H1 (cell line): Measurements from ENCODE around the gene GJB3. TPM values are rescaled to one million over a fixed set of nuclear protein-coding genes. Genes with fewer than 3 reads are reported as not detected.

Source experiments
- CTCF ChIA-PET: fragments of 300-600 bp; sonication (Branson Sonifier 250); formaldehyde crosslinking; loops from one replicate; lab custom pipeline; 2021; ENCODE audit not compliant: partially characterized antibody; lab: Charles Lee
- POLR2A ChIA-PET: fragments of 300-600 bp; sonication (Branson Sonifier 250); formaldehyde crosslinking; loops from one replicate; lab custom pipeline; 2021; ENCODE audit warnings: inconsistent platforms; ENCODE audit not compliant: partially characterized antibody; lab: Charles Lee
- DNase-seq, 2 experiments: peaks; one replicate each; pipeline versions ENCODE4 v3.0.0 to v3.0.0-alpha.2; 2010 to 2022; ENCODE audit warnings: low spot score in 2 of 2, low read depth in 1 of 2, mixed read lengths in 1 of 2
- FAIRE-seq: peaks from 2 replicates; lab custom pipeline; 2011; peaks lifted over from hg19 to GRCh38; lab: Jason Lieb, UNC
- H2AFZ ChIP-seq: 2 replicates; pipeline ENCODE4 v1.8.1; 2012; ENCODE audit warnings: low read length, inconsistent platforms
- H2AK5ac ChIP-seq: 2 replicates; pipeline ENCODE4 v1.6.1; 2013; ENCODE audit warnings: low read depth, low read length
- H2BK120ac ChIP-seq: replicated peaks from 2 replicates; pipeline ENCODE3; 2013; ENCODE audit warnings: low read depth, low read length, inconsistent platforms
- H2BK12ac ChIP-seq: 2 replicates; pipeline ENCODE4 v1.6.1; 2013; ENCODE audit warnings: low read depth, low read length
- H2BK15ac ChIP-seq: 2 replicates; pipeline ENCODE4 v1.6.1; 2013; ENCODE audit warnings: low read length
- H2BK20ac ChIP-seq: 2 replicates; pipeline ENCODE4 v1.6.1; 2013; ENCODE audit warnings: low read length
- H2BK5ac ChIP-seq: 2 replicates; pipeline ENCODE4 v1.6.1; 2013; ENCODE audit warnings: low read depth, low read length
- H3K14ac ChIP-seq: 2 replicates; pipeline ENCODE4 v1.6.1; 2013; ENCODE audit warnings: inconsistent platforms; ENCODE audit not compliant: insufficient read length
- H3K18ac ChIP-seq: 2 replicates; pipeline ENCODE4 v1.6.1; 2013; ENCODE audit warnings: low read length; ENCODE audit errors: extremely low read depth
- H3K23ac ChIP-seq: 2 replicates; pipeline ENCODE4 v1.6.1; 2013; ENCODE audit warnings: inconsistent platforms; ENCODE audit not compliant: insufficient read length
- H3K23me2 ChIP-seq: 2 replicates; pipeline ENCODE4 v1.6.1; 2013; ENCODE audit warnings: low read depth, low read length
- H3K27ac ChIP-seq: 2 replicates; pipeline ENCODE4 v1.6.1; 2011; ENCODE audit warnings: low read depth, low read length, inconsistent platforms
- H3K27me3 ChIP-seq, 4 experiments: replicated peaks in 1 of 4; 1 replicate in 1 of 4; 2 replicates in 3 of 4; pipeline versions ENCODE4 v1.6.1 to v1.8.1; 2011 to 2013; ENCODE audit warnings: low read length in 3 of 4, mild to moderate bottlenecking in 3 of 4, inconsistent platforms in 2 of 4, mixed read lengths in 2 of 4, moderate library complexity in 1 of 4; ENCODE audit not compliant: control insufficient read depth in 3 of 4, insufficient read depth in 3 of 4; ENCODE audit errors: extremely low read depth in 1 of 4
- H3K36me3 ChIP-seq, 4 experiments: 2 replicates each; pipeline versions ENCODE4 v1.6.1 to v1.8.1; 2011 to 2013; ENCODE audit warnings: mild to moderate bottlenecking in 4 of 4, low read length in 3 of 4, moderate library complexity in 2 of 4, control low read depth in 1 of 4, inconsistent platforms in 1 of 4; ENCODE audit not compliant: insufficient read depth in 4 of 4, control insufficient read depth in 2 of 4
- H3K4ac ChIP-seq: replicated peaks from 2 replicates; pipeline ENCODE3; 2013; ENCODE audit warnings: low read length, low read depth, mixed read lengths, inconsistent platforms; ENCODE audit not compliant: insufficient read length
- H3K4me1 ChIP-seq, 4 experiments: replicated peaks in 1 of 4; 1 replicate in 1 of 4; 2 replicates in 3 of 4; pipeline versions ENCODE4 v1.6.1 to v1.8.1; 2011 to 2013; ENCODE audit warnings: low read length in 3 of 4, inconsistent platforms in 2 of 4, mixed read lengths in 1 of 4; ENCODE audit not compliant: insufficient read depth in 4 of 4, control insufficient read depth in 3 of 4
- H3K4me2 ChIP-seq, 2 experiments: 2 replicates each; pipeline versions ENCODE4 v1.6.1 to v1.8.1; 2011 to 2013; ENCODE audit warnings: low read depth in 2 of 2, low read length in 2 of 2, control low read depth in 1 of 2, inconsistent platforms in 1 of 2, mild to moderate bottlenecking in 1 of 2; ENCODE audit not compliant: insufficient read depth in 1 of 2
- H3K4me3 ChIP-seq, 4 experiments: fragments of 200-600, 300-600 bp in 1 of 4; sonication (generic), shearing (Covaris generic), sonication (Bioruptor Twin) in 1 of 4; 2 replicates each; pipeline versions ENCODE4 v1.5.1 to v1.8.1; 2011 to 2016; ENCODE audit warnings: low read length in 4 of 4, low read depth in 3 of 4, control low read depth in 2 of 4, inconsistent platforms in 2 of 4, mild to moderate bottlenecking in 2 of 4, mixed read lengths in 1 of 4, moderate library complexity in 1 of 4; ENCODE audit not compliant: insufficient read depth in 2 of 4; ENCODE audit errors: extremely low read depth in 1 of 4
- H3K56ac ChIP-seq: replicated peaks from 2 replicates; pipeline ENCODE3; 2013; ENCODE audit warnings: low read depth, mild to moderate bottlenecking, mixed read lengths, low read length, inconsistent platforms; ENCODE audit not compliant: insufficient read length
- H3K79me1 ChIP-seq: 2 replicates; pipeline ENCODE4 v1.6.1; 2013; ENCODE audit warnings: low read depth, low read length, control low read depth
- H3K79me2 ChIP-seq, 2 experiments: 2 replicates each; pipeline versions ENCODE4 v1.6.1 to v1.8.1; 2012 to 2013; ENCODE audit warnings: low read length in 2 of 2, mild to moderate bottlenecking in 2 of 2, inconsistent platforms in 1 of 2; ENCODE audit not compliant: insufficient read depth in 2 of 2, control insufficient read depth in 1 of 2
- H3K9ac ChIP-seq, 4 experiments: replicated peaks in 1 of 4; 1 replicate in 1 of 4; 2 replicates in 3 of 4; pipeline versions ENCODE4 v1.6.1 to v1.8.1; 2011 to 2013; ENCODE audit warnings: low read depth in 3 of 4, low read length in 3 of 4, control low read depth in 2 of 4, mild to moderate bottlenecking in 2 of 4, moderate library complexity in 2 of 4, inconsistent platforms in 1 of 4; ENCODE audit errors: extremely low read depth in 1 of 4
- H3K9me3 ChIP-seq, 2 experiments: 2 replicates each; pipeline versions ENCODE4 v1.6.1 to v1.8.1; 2012 to 2013; ENCODE audit warnings: mild to moderate bottlenecking in 2 of 2, moderate library complexity in 2 of 2, control low read depth in 1 of 2, inconsistent platforms in 1 of 2, low read depth in 1 of 2, low read length in 1 of 2, mixed read lengths in 1 of 2; ENCODE audit not compliant: insufficient read depth in 2 of 2
- H4K20me1 ChIP-seq, 2 experiments: replicated peaks in 1 of 2; 2 replicates each; pipeline versions ENCODE3 to v1.8.1; 2011 to 2013; ENCODE audit warnings: inconsistent platforms in 2 of 2, low read length in 2 of 2, mild to moderate bottlenecking in 1 of 2; ENCODE audit not compliant: insufficient read depth in 2 of 2, control insufficient read depth in 1 of 2
- H4K5ac ChIP-seq: 2 replicates; pipeline ENCODE4 v1.6.1; 2013; ENCODE audit warnings: low read length, low read depth, mixed read lengths, inconsistent platforms; ENCODE audit not compliant: insufficient read length
- H4K8ac ChIP-seq: 2 replicates; pipeline ENCODE4 v1.8.0; 2013; ENCODE audit warnings: mild to moderate bottlenecking, moderate library complexity, low read length, inconsistent platforms; ENCODE audit not compliant: insufficient read depth; ENCODE audit errors: extremely low read depth
- H4K91ac ChIP-seq: replicated peaks from 2 replicates; pipeline ENCODE3; 2013; ENCODE audit warnings: low read length, mixed read lengths, inconsistent platforms; ENCODE audit not compliant: insufficient read length
- ATF3 ChIP-seq: IDR thresholded peaks from 2 replicates; pipeline ENCODE4 v1.6.1; 2011; ENCODE audit warnings: low read depth, mild to moderate bottlenecking, low read length; ENCODE audit not compliant: insufficient read depth
- BACH1 ChIP-seq: IDR thresholded peaks from 2 replicates; pipeline ENCODE4 v1.6.1; 2012; ENCODE audit warnings: low read length, improper control_type of control experiment
- CBX5 ChIP-seq: fragments of 300-800, 300-1000 bp; sonication (generic); IDR thresholded peaks from 2 replicates; pipeline ENCODE4 v1.7.1; 2016; ENCODE audit warnings: antibody characterized with exemption, low read length, low read depth
- CBX8 ChIP-seq: fragments of 300-800, 300-1000 bp; sonication (generic); IDR thresholded peaks from 2 replicates; pipeline ENCODE4 v1.7.1; 2016; ENCODE audit warnings: low read depth, low read length, borderline replicate concordance
- EP300 ChIP-seq, 2 experiments: IDR thresholded peaks; 1 replicate in 1 of 2; 2 replicates in 1 of 2; pipeline ENCODE4 v1.6.1; 2011 to 2012; ENCODE audit warnings: low read depth in 2 of 2, low read length in 2 of 2, mild to moderate bottlenecking in 2 of 2, borderline replicate concordance in 1 of 2, inconsistent platforms in 1 of 2, moderate library complexity in 1 of 2
- HDAC2 ChIP-seq, 2 experiments: fragments of 300-600 bp in 1 of 2; sonication (generic) in 1 of 2; IDR thresholded peaks; 2 replicates each; pipeline ENCODE4 v1.6.1; 2011 to 2012; ENCODE audit warnings: low read depth in 2 of 2, low read length in 2 of 2, mild to moderate bottlenecking in 2 of 2, moderate library complexity in 2 of 2, borderline replicate concordance in 1 of 2, inconsistent platforms in 1 of 2
- JUND ChIP-seq: IDR thresholded peaks from 2 replicates; pipeline ENCODE4 v1.6.1; 2011; ENCODE audit warnings: mild to moderate bottlenecking, improper control_type of control experiment, low read length
- PHF8 ChIP-seq: fragments of 200-600 bp; sonication (generic); conservative IDR thresholded peaks from 2 replicates; pipeline ENCODE4 v1.7.1; 2012; ENCODE audit warnings: low read depth, mild to moderate bottlenecking, inconsistent platforms, low read length, moderate library complexity
- RAD21 ChIP-seq, 2 experiments: IDR thresholded peaks in 1 of 2; conservative IDR thresholded peaks in 1 of 2; 2 replicates each; pipeline ENCODE4 v1.6.1; 2011; ENCODE audit warnings: low read depth in 2 of 2, low read length in 2 of 2, improper control_type of control experiment in 1 of 2, inconsistent platforms in 1 of 2, mild to moderate bottlenecking in 1 of 2, moderate library complexity in 1 of 2
- SIN3A ChIP-seq, 2 experiments: IDR thresholded peaks in 1 of 2; conservative IDR thresholded peaks in 1 of 2; 2 replicates each; pipeline ENCODE4 v1.6.1; 2011 to 2012; ENCODE audit warnings: low read length in 2 of 2, improper control_type of control experiment in 1 of 2, low read depth in 1 of 2, mild to moderate bottlenecking in 1 of 2
- SRF ChIP-seq: IDR thresholded peaks from 2 replicates; pipeline ENCODE4 v1.6.1; 2011; ENCODE audit warnings: mild to moderate bottlenecking, low read depth, low read length, moderate library complexity
- TEAD4 ChIP-seq: IDR thresholded peaks from 2 replicates; pipeline ENCODE4 v1.6.1; 2012; ENCODE audit warnings: low read depth, low read length, inconsistent platforms, mixed read lengths
- WGBS, 2 experiments: shearing (Covaris generic) in 1 of 2; methylation state at CpG; one replicate each; pipeline versions ENCODE4 v1.1.6 to v1.1.7; 2013 to 2015; ENCODE audit warnings: low lambda C conversion rate in 2 of 2, mixed read lengths in 2 of 2, inconsistent platforms in 1 of 2, low coverage in 1 of 2, missing lambda C conversion rate in 1 of 2; ENCODE audit not compliant: insufficient replicate concordance in 2 of 2, insufficient coverage in 1 of 2, insufficient read length in 1 of 2; ENCODE audit errors: extremely low coverage in 1 of 2, missing lambda C conversion rate in 1 of 2; 5-methylcytosine and 5-hydroxymethylcytosine counted together
- polyA plus RNA-seq, 7 experiments: library from polyadenylated mRNA; depleted of rRNA in 3 of 7; stranded (reverse) in 5 of 7; unstranded in 2 of 7; fragments of >200 nt in 5 of 7; fragments of 200-250 nt in 2 of 7; gene quantifications; 1 replicate in 5 of 7; 2 replicates in 1 of 7; 4 replicates in 1 of 7; pipeline versions ENCODE4 v1.2.1 to v1.2.3, GENCODE V29; 2011 to 2013; ENCODE audit warnings: missing spikeins in 2 of 7, mixed read lengths in 2 of 7
- total RNA-seq: library from RNA; stranded (reverse); fragmentation: NEBNext Ultra II Directional; extraction: Animal tissue kit (Norgen Biotek cat#: 25700); gene quantifications from 2 replicates; pipeline ENCODE4 v1.2.1, GENCODE V29; 2021

GJB3 gene
- total and polyA plus RNA-seq, 2 of the 8 experiments (the other 6 are each of a cell fraction or from before 2014, with no cell fraction given), result 0.93 to 1.6 TPM

GRCh38 chr1:34779005-34779404, 2.0 kb upstream of the GJB3 start:
- Histone ChIP-seq H3K23ac (no peak overlapping the region), H3K4me1 (peaks cover 0 to 14% (median 5%) of the 10 kb centered on the region in 4 experiments; a peak in 4 of 7 replicates), H4K91ac (no peak overlapping the region), H3K27me3 (peaks cover 0 to 24% (median 10%) of the 10 kb centered on the region in 4 experiments; a peak in 5 of 7 replicates), H3K9me3 (no peaks in the 10 kb centered on the region), H3K23me2 (peaks cover 15% of the 10 kb centered on the region; the same call in 1 of the 2 replicates), H4K20me1 (no peaks in the 10 kb centered on the region), H3K27ac (no peak overlapping the region), H3K9ac (no peak overlapping the region), H3K36me3 (no peaks in the 10 kb centered on the region), H2BK20ac (no peak overlapping the region), H4K8ac (no peak overlapping the region), H3K14ac (no peak overlapping the region), H2AK5ac (no peak overlapping the region), H2BK12ac (no peak overlapping the region), H2BK15ac (no peak overlapping the region), H3K4me3 (no peak overlapping the region), H3K4me2 (no peak overlapping the region), H2AFZ (no peak overlapping the region), H3K79me1 (no peaks in the 10 kb centered on the region), H3K18ac (no peak overlapping the region), H2BK5ac (no peak overlapping the region), H2BK120ac (no peak overlapping the region), H3K79me2 (no peaks in the 10 kb centered on the region), H3K56ac (no peak overlapping the region), H4K5ac (no peak overlapping the region), H3K4ac (no peak overlapping the region)
- CTCF ChIA-PET, result interaction anchor here (0.9 to 3.6 kb wide), 4 partner anchors 22 to 74 kb away, joined by 3 to 17 read pairs (median 3); no protein-coding TSS in a partner anchor
- POLR2A ChIA-PET, result no interaction called here
- 89% methylated on average over 5 of the region's 5 CpGs; no CpG with 5 or more reads in 1 of the 2 experiments for WGBS, 2 experiments
- FAIRE-seq, result no peak
- no peak for DNase-seq
- no peak for TF ChIP-seq PHF8
- no peak for TF ChIP-seq CBX8
- TF ChIP-seq TEAD4, result no peak
- no peak for TF ChIP-seq RAD21 (IDR thresholded peaks at IDR 0.05 in 1 of 2, conservative IDR thresholded peaks at IDR 0.05 in 1 of 2; ENCODE audit: low read depth in 2 of 2, low read length in 2 of 2)
- no peak for TF ChIP-seq EP300 (IDR thresholded peaks at IDR 0.05; ENCODE audit: borderline replicate concordance in 1 of 2, low read depth in 2 of 2, low read length in 2 of 2)
- TF ChIP-seq ATF3, result no peak
- no peak for TF ChIP-seq JUND
- TF ChIP-seq CBX5, result no peak
- TF ChIP-seq HDAC2 (IDR thresholded peaks at IDR 0.05; ENCODE audit: borderline replicate concordance in 1 of 2, low read depth in 2 of 2, low read length in 2 of 2), result no peak
- no peak for TF ChIP-seq BACH1
- TF ChIP-seq SRF, result no peak
- no peak for TF ChIP-seq SIN3A (conservative IDR thresholded peaks at IDR 0.05 in 1 of 2, IDR thresholded peaks at IDR 0.05 in 1 of 2; ENCODE audit: low read depth in 1 of 2, low read length in 2 of 2)
